Esophagus (tissue), 2 donors: ENCODE measurements around the gene TRIP10. TPM values are rescaled to one million over a fixed set of nuclear protein-coding genes. Genes with fewer than 3 reads are reported as not detected.

ENCODE experiments used
- H3K27ac ChIP-seq, 2 donors: one replicate each; pipeline ENCODE4 v1.5.1; 2013; ENCODE audit warnings: low read depth in 2 of 2, mild to moderate bottlenecking in 2 of 2, inconsistent platforms in 1 of 2, low read length in 1 of 2, moderate library complexity in 1 of 2
- H3K27me3 ChIP-seq, 2 donors: one replicate each; pipeline ENCODE4 v1.6.1; 2013; ENCODE audit warnings: low read length in 2 of 2, control low read depth in 1 of 2, mild to moderate bottlenecking in 1 of 2; ENCODE audit not compliant: insufficient read depth in 2 of 2, control insufficient read depth in 1 of 2
- H3K36me3 ChIP-seq, 2 donors: one replicate each; pipeline ENCODE4 v1.6.1; 2013; ENCODE audit warnings: low read length in 1 of 2; ENCODE audit not compliant: control insufficient read depth in 2 of 2, insufficient read depth in 2 of 2
- H3K4me1 ChIP-seq, 2 donors: one replicate each; pipeline ENCODE4 v1.6.1; 2013; ENCODE audit warnings: low read length in 1 of 2; ENCODE audit not compliant: control insufficient read depth in 2 of 2, insufficient read depth in 2 of 2
- H3K4me3 ChIP-seq, 2 donors: one replicate each; pipeline ENCODE4 v1.5.1; 2013; ENCODE audit warnings: low read length in 2 of 2, mild to moderate bottlenecking in 2 of 2, low read depth in 1 of 2, moderate library complexity in 1 of 2
- H3K9me3 ChIP-seq, 2 donors: one replicate each; pipeline ENCODE4 v1.6.1; 2013; ENCODE audit warnings: mild to moderate bottlenecking in 2 of 2, low read depth in 1 of 2, low read length in 1 of 2, moderate library complexity in 1 of 2; ENCODE audit not compliant: control insufficient read depth in 2 of 2, insufficient read depth in 1 of 2
- WGBS, 2 donors: extraction: QIAGEN DNeasy Blood & Tissue Kit; methylation state at CpG; one replicate each; pipeline ENCODE4 v1.1.7; 2013; 5-methylcytosine and 5-hydroxymethylcytosine counted together
- polyA plus RNA-seq, 2 donors: library from polyadenylated mRNA; stranded (reverse); fragments of 200-250 nt; gene quantifications; one replicate each; pipeline ENCODE4 v1.2.3, GENCODE V29; 2013
- donor health status: healthy with polysubstance abuse.
- donor health status: Bipolar disorder and iron deficiency.

Gene TRIP10
- polyA plus RNA-seq, 2 donors = 191 to 519 TPM

DNA sequence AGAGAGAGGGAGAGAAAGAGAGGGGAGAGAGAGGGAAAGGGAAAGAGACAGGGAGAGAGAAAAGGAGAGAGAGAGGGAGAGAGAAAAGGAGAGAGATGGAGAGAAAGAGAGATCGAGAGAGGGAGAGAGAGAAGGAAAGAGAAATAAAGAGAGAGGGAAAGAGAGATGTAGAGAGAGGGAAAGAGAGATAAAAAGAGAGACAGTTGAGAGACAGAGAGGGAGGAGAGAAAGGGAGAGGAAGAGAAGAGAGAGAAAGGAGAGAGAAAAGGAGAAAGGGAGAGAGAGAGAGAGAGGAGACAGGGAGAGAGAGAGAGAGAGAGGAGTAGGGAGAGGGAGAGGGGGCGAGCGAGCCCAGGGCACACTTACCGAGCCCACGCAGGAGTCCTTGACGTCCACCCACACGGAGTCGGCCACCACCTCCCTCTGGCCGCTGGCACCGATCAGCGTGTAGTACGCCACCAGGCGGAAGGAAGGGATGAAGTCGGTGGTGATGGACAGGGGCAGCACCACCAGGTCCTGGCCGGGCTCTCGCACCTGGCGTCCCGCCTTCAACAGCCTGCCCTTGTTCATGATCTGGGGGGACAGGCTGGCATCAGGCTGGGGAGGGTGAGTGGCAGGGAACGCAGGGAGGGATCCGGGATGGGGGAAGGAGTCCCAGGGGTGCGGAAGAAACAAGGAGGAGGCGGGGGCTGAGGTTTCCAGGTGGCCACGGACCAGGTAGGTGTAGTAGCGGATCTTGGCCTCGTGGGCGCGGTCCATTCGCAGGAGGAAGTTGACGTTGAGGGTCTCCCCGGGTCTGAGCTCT is 29.0 kb upstream of the TRIP10 start:
- Histone ChIP-seq H3K27me3 (no peaks in the 10 kb centered on the region), H3K36me3 (no peaks in the 10 kb centered on the region), H3K9me3 (no peaks in the 10 kb centered on the region), H3K4me3 (no peak overlapping the region), H3K27ac (no peak overlapping the region), H3K4me1 (no peaks in the 10 kb centered on the region)
- 22 to 33% methylated on average over 28 to 30 of the region's 30 CpGs for WGBS, 2 donors

GRCh38 chr19:6711078-6711361 is 28.5 kb upstream of the TRIP10 start:
- H3K36me3 ChIP-seq = no peaks in the 10 kb centered on the region
- H3K4me1 ChIP-seq = no peaks in the 10 kb centered on the region
- no peaks in the 10 kb centered on the region for H3K9me3 ChIP-seq
- no peaks in the 10 kb centered on the region for H3K27me3 ChIP-seq
- H3K27ac ChIP-seq = no peak overlapping the region
- 52 to 55% methylated on average over 9 of the region's 9 CpGs for WGBS, 2 donors
- H3K4me3 ChIP-seq = no peak overlapping the region

- Histone ChIP-seq H3K27ac (no peak overlapping the region), H3K4me3 (no peak overlapping the region), H3K27me3 (no peaks in the 10 kb centered on the region), H3K4me1 (no peaks in the 10 kb centered on the region), H3K9me3 (no peaks in the 10 kb centered on the region), H3K36me3 (no peaks in the 10 kb centered on the region)
- WGBS, 2 donors = 76 to 81% methylated on average over 10 of the region's 10 CpGs
Observed at GRCh38 chr19:6711605-6712004, 27.9 kb upstream of the TRIP10 start.

DNA sequence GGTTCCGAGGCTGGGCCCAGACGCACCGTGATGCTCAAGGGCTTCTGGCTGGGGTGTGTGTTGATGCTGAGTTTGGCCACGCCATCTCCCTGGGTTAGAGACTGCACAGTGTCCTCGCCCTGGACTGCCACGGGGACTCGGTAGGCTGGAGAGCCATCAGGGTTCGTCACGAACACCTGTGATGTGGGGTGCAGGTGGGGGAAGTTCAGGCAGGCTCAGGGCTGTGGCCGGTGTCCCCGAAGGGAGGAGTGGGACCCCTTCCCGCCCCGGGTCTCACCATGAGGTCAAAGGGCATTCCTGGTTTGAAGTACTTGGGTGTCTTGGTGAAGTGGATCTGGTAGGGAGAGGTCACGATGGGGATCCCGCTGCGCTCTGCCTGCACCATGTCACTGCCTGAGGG is 27.2 kb upstream of the TRIP10 start:
- Histone ChIP-seq H3K9me3 (peaks cover 0 to under 1% of the 10 kb centered on the region in 2 donors), H3K4me1 (no peaks in the 10 kb centered on the region), H3K4me3 (no peak overlapping the region), H3K27ac (no peak overlapping the region), H3K36me3 (no peaks in the 10 kb centered on the region), H3K27me3 (no peaks in the 10 kb centered on the region)
- WGBS, 2 donors = 86 to 93% methylated on average over 16 of the region's 16 CpGs

GRCh38 chr19:6712692-6713670 is 26.5 kb upstream of the TRIP10 start:
- H3K4me1 ChIP-seq = peaks cover 0 to 2% of the 10 kb centered on the region in 2 donors
- 90 to 91% methylated on average over 19 to 20 of the region's 20 CpGs for WGBS, 2 donors
- no peaks in the 10 kb centered on the region for H3K36me3 ChIP-seq
- no peak overlapping the region for H3K4me3 ChIP-seq
- H3K27ac ChIP-seq = no peak overlapping the region
- H3K9me3 ChIP-seq = peaks cover 0 to 6% of the 10 kb centered on the region in 2 donors
- H3K27me3 ChIP-seq = no peaks in the 10 kb centered on the region

DNA sequence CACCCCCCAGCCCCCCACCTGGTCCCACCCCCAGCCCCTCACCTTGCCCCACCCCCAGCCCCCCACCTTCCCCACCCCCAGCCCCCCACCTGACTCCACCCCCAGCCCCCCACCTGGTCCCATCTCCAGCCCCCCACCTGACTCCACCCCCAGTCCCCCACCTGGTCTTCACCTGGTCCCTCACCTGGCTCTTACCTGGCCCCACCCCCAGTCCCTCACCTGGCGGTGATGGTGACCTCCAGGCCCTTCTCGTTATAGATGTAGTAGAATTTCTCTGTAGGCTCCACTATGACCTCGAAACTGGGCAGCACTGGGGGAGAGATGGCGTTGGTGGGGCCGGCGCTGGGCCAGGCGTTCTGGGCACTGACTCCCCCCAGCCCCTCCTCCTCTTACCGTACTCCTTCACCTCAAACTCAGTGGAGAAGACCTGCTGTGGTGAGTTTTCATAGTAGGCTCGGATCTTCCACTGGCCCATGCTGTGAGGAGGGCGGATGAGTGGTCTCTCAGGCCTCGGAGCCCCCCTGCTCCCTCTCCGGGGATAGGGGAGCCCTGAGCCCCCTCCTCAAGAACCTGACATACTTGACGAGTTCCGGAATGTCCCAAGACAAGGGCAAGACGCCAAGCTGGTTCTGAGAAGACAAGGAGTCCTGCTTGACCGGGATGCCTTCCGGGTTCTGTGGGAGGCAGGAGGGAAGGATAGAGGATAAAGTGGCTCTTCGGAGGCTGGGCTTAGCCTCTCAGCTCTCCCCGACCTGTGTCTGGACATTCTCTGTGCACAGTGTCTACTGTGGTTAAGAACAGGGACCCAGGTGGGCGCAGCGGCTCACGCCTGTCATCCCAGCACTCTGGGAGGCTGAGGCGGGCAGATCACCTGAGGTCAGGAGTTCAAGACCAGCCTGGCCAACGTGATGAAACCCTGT is 25.4 kb upstream of the TRIP10 start:
- Histone ChIP-seq H3K36me3 (no peaks in the 10 kb centered on the region), H3K9me3 (peaks cover 0 to 6% of the 10 kb centered on the region in 2 donors), H3K4me3 (no peak overlapping the region), H3K27me3 (no peaks in the 10 kb centered on the region), H3K27ac (no peak overlapping the region), H3K4me1 (peaks cover 0 to 5% of the 10 kb centered on the region in 2 donors)
- 68 to 74% methylated on average over 24 of the region's 24 CpGs for WGBS, 2 donors

GRCh38 chr19:6714749-6715555 is 24.5 kb upstream of the TRIP10 start:
- H3K27ac ChIP-seq = no peak overlapping the region
- WGBS, 2 donors = 87 to 88% methylated on average over 11 of the region's 11 CpGs
- no peaks in the 10 kb centered on the region for H3K27me3 ChIP-seq
- no peak overlapping the region for H3K4me3 ChIP-seq
- peaks cover 0 to 8% of the 10 kb centered on the region in 2 donors for H3K4me1 ChIP-seq
- no peaks in the 10 kb centered on the region for H3K36me3 ChIP-seq
- H3K9me3 ChIP-seq = peaks cover 0 to 6% of the 10 kb centered on the region in 2 donors

DNA sequence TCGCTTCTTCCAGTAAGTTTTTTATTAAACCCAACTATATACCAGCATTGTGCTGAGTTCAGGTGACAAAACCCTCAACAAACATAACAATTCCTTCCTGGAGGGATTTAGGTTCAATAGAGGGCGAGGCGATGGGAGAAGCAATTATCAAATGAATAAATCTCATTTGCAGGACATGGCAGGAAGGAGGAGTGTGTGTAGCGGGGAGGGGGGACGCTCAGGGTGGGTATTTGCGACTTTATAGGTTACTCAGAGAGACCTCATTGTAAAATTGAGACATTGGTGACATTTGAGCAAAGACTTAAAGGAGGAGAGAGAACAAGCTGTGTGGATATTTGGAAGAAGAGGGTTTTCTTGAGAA is 22.9 kb upstream of the TRIP10 start:
- no peaks in the 10 kb centered on the region for H3K36me3 ChIP-seq
- WGBS, 2 donors = 67 to 75% methylated on average over 6 of the region's 6 CpGs
- no peaks in the 10 kb centered on the region for H3K27me3 ChIP-seq
- H3K9me3 ChIP-seq = peaks cover 0 to 6% of the 10 kb centered on the region in 2 donors
- H3K4me3 ChIP-seq = no peak overlapping the region
- H3K27ac ChIP-seq = no peak overlapping the region
- H3K4me1 ChIP-seq = peaks cover 0 to 8% of the 10 kb centered on the region in 2 donors
